ENCODE results near the gene NFYC.

The NFYC gene

DNA sequence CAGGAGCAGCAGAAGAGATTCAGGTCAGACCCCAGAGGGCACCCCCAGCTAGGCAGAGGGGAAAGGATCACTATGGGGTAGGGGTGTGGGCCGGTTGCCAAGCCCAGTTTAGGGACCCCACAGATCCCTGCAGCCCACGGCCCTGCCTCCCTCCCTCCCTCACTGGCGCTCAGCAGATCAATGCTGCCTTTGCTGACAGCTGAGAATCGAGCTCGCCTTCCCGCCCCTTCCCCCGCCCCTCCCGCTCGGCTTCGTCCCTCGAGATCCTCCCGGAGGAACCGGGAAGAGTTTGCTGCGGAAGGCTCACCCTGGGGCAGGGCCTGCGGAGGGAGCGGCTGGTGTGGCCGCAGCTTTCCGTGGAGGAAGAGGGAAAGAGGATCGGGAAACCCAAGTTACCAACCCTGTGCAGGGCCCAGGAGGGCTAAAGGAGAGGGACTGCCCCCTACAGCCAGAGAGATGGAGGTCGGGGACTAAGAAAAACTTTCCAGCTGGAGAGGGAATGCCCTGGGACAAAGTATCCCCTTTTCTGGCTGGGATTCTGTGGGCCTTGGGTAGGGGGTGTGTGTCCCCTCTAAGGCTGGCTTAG, 91.0 kb downstream of the NFYC start:
- Histone ChIP-seq H3K27me3 (replicated peaks) (peaks cover 5% of the 10 kb centered on the region), H3K27ac (no peak overlapping the region), H3K4me3 (ENCODE audit: low read depth, low read length) (no peak overlapping the region), H3K36me3 (replicated peaks) (no peaks in the 10 kb centered on the region)
- no peak for DNase-seq
- in situ Hi-C loops (cut with HindIII; ENCODE audit: low pct_ligation_motif_present, low sequenced_read_pairs) = no loop called here
- TF ChIP-seq CTCF (IDR thresholded peaks at IDR 0.05; ENCODE audit: low read depth, low read length, missing control alignments) = peak; percentile 33

- no peaks in the 10 kb centered on the region for H3K36me3 ChIP-seq (replicated peaks)
Observed at GRCh38 chr1:40783001-40783905, 91.7 kb downstream of the NFYC start, which contains the start of gene KCNQ4. TSS of gene KCNQ4 (plus strand) at chr1:40783787. CDS start at chr1:40784094, 307 bp downstream.

DNA sequence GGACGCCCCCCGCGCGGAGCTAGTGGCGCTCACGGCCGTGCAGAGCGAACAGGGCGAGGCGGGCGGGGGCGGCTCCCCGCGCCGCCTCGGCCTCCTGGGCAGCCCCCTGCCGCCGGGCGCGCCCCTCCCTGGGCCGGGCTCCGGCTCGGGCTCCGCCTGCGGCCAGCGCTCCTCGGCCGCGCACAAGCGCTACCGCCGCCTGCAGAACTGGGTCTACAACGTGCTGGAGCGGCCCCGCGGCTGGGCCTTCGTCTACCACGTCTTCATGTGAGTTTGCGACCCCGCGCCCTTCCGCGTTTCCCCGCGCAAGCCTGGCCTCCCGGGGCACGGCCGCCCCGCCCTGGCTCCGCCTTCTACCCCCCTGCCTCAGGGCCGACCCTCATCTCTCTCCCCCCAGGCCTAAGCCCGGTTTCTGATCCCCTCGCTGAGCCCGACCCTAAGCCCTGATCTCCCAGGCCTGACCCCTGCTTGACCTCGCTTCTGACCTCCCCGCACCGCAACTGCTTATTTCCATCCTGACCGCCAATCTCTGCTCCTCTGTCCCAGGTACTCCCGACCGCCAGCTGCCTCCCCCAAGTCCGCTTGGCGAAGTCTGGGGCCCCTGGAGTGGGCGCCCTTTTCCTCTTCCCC, 92.8 kb downstream of the NFYC start:
- Histone ChIP-seq H3K27me3 (replicated peaks) (peaks cover 5% of the 10 kb centered on the region), H3K27ac (no peak overlapping the region), H3K4me3 (ENCODE audit: low read depth, low read length) (peak overlapping the region; percentile 17), H3K36me3 (replicated peaks) (no peaks in the 10 kb centered on the region)
- no peak for DNase-seq
- in situ Hi-C loops (cut with HindIII; ENCODE audit: low pct_ligation_motif_present, low sequenced_read_pairs) = no loop called here
- no peak for TF ChIP-seq CTCF (IDR thresholded peaks at IDR 0.05; ENCODE audit: low read depth, low read length, missing control alignments)

More at GRCh38 chr1:40783001-40783905, 91.7 kb downstream of the NFYC start, which contains the start of gene KCNQ4:
- DNase-seq = no peak
- H3K4me3 ChIP-seq (ENCODE audit: low read depth, low read length) = peak within 1 kb of the TSS; percentile 29
- in situ Hi-C loops (cut with HindIII; ENCODE audit: low pct_ligation_motif_present, low sequenced_read_pairs) = no loop called here
- H3K27ac ChIP-seq = no peak within 1 kb of the TSS
- H3K27me3 ChIP-seq (replicated peaks) = peaks cover 5% of the 10 kb centered on the region
- no peak for TF ChIP-seq CTCF (IDR thresholded peaks at IDR 0.05; ENCODE audit: low read depth, low read length, missing control alignments)

GRCh38 chr1:40784771-40785151, 93.3 kb downstream of the NFYC start:
- Histone ChIP-seq H3K27me3 (replicated peaks) (peaks cover 5% of the 10 kb centered on the region), H3K36me3 (replicated peaks) (no peaks in the 10 kb centered on the region), H3K27ac (no peak overlapping the region), H3K4me3 (ENCODE audit: low read depth, low read length) (no peak overlapping the region)
- no peak for DNase-seq
- no peak for TF ChIP-seq CTCF (IDR thresholded peaks at IDR 0.05; ENCODE audit: low read depth, low read length, missing control alignments)
- in situ Hi-C loops (cut with HindIII; ENCODE audit: low pct_ligation_motif_present, low sequenced_read_pairs) = no loop called here

- Histone ChIP-seq H3K27ac (no peak overlapping the region), H3K4me3 (ENCODE audit: low read depth, low read length) (no peak overlapping the region), H3K27me3 (replicated peaks) (peaks cover 5% of the 10 kb centered on the region), H3K36me3 (replicated peaks) (no peaks in the 10 kb centered on the region)
- DNase-seq = no peak
- in situ Hi-C loops (cut with HindIII; ENCODE audit: low pct_ligation_motif_present, low sequenced_read_pairs) = no loop called here
- TF ChIP-seq CTCF (IDR thresholded peaks at IDR 0.05; ENCODE audit: low read depth, low read length, missing control alignments) = no peak
Observed at GRCh38 chr1:40785446-40785845, 93.9 kb downstream of the NFYC start.

Measured in brain microvascular endothelial cell (primary cell).